ENCODE measurements around the gene MAGI2. TPM values are rescaled to one million over a fixed set of nuclear protein-coding genes. Genes with fewer than 3 reads are reported as not detected.

MAGI2 gene
- total and polyA plus RNA-seq, 2 experiments from 2014 or later = 10.4 to 26.4 TPM

- TF ChIP-seq ZNF462 (CRISPR knock-in tag; IDR thresholded peaks at IDR 0.05) (no peak), STAT1 (IDR thresholded peaks at IDR 0.05; ENCODE audit: unreplicated experiment) (no peak), EZH2 (IDR thresholded peaks at IDR 0.05; ENCODE audit: low read depth, unreplicated experiment) (no peak), EZH2phosphoT487 (IDR thresholded peaks at IDR 0.05; ENCODE audit: unreplicated experiment) (no peak)
Measured at GRCh38 chr7:78747592-78747991, 705.9 kb downstream of the MAGI2 start (continued).

GRCh38 chr7:78746301-78746700 is 707.2 kb downstream of the MAGI2 start:
- H3K4me1 Mint-ChIP-seq = peaks cover 68% of the 10 kb centered on the region
- Histone ChIP-seq H3K36me3 (ENCODE audit: insufficient read depth) (no peaks in the 10 kb centered on the region), H3K79me2 (replicated peaks; ENCODE audit: insufficient read depth) (peaks cover 77% of the 10 kb centered on the region), H3K4me1 (ENCODE audit: insufficient read depth) (peaks cover 47% of the 10 kb centered on the region), H2AFZ (no peak overlapping the region), H3K4me3 (no peak overlapping the region), H3K9me2 (ENCODE audit: insufficient read depth) (no peaks in the 10 kb centered on the region), H3K27me3 (ENCODE audit: insufficient read depth) (no peaks in the 10 kb centered on the region), H4K20me1 (replicated peaks; ENCODE audit: insufficient read depth) (no peaks in the 10 kb centered on the region), H3F3A (replicated peaks; ENCODE audit: low read depth) (no peaks in the 10 kb centered on the region), H3K27ac (ENCODE audit: low read depth) (no peak overlapping the region), H3K4me2 (0 out of 2 replicates have a peak overlapping the region, but pooled peaks have one; percentile 6)
- DNase-seq (ENCODE audit: low spot score) (no peak), ATAC-seq (peak; percentile 33; the same call in 2 of the 3 replicates)
- no peaks in the 10 kb centered on the region for H3K36me3 Mint-ChIP-seq (ENCODE audit: low read depth)
- H3K9me3 Mint-ChIP-seq = no peaks in the 10 kb centered on the region
- no peak overlapping the region for H3K27ac Mint-ChIP-seq
- peaks cover 1% of the 10 kb centered on the region for H3K27me3 Mint-ChIP-seq (ENCODE audit: insufficient read depth, low read depth, poor library complexity)
- no peak overlapping the region for H3K4me3 Mint-ChIP-seq
- no peak for TF ChIP-seq STAT1 (IDR thresholded peaks at IDR 0.05; ENCODE audit: unreplicated experiment)

GRCh38 chr7:78742694-78743093 is 710.8 kb downstream of the MAGI2 start:
- H3K27me3 Mint-ChIP-seq (ENCODE audit: insufficient read depth, low read depth, poor library complexity) = peaks cover 3% of the 10 kb centered on the region
- no peaks in the 10 kb centered on the region for H3K27me3 ChIP-seq (ENCODE audit: insufficient read depth)
- H3K79me2 ChIP-seq (replicated peaks; ENCODE audit: insufficient read depth) = peaks cover 57% of the 10 kb centered on the region
- ATAC-seq (peak; percentile 34; the same call in 1 of the 3 replicates), DNase-seq (ENCODE audit: low spot score) (no peak)
- no peaks in the 10 kb centered on the region for H3F3A ChIP-seq (replicated peaks; ENCODE audit: low read depth)
- no peaks in the 10 kb centered on the region for H3K36me3 ChIP-seq (ENCODE audit: insufficient read depth)
- H3K27ac ChIP-seq (ENCODE audit: low read depth) = no peak overlapping the region
- no peaks in the 10 kb centered on the region for H3K9me2 ChIP-seq (ENCODE audit: insufficient read depth)
- H3K9me3 Mint-ChIP-seq = no peaks in the 10 kb centered on the region
- no peak overlapping the region for H2AFZ ChIP-seq
- no peak overlapping the region for H3K4me3 Mint-ChIP-seq
- H3K4me1 ChIP-seq (ENCODE audit: insufficient read depth) = peaks cover 16% of the 10 kb centered on the region
- no peak overlapping the region for H3K4me3 ChIP-seq
- H3K27ac Mint-ChIP-seq = peak overlapping the region; percentile 71; the same call in 1 of the 2 replicates
- no peaks in the 10 kb centered on the region for H4K20me1 ChIP-seq (replicated peaks; ENCODE audit: insufficient read depth)
- peaks cover 42% of the 10 kb centered on the region for H3K4me1 Mint-ChIP-seq
- H3K36me3 Mint-ChIP-seq (ENCODE audit: low read depth) = no peaks in the 10 kb centered on the region; the same call in 2 of the 3 replicates
- H3K4me2 ChIP-seq = no peak overlapping the region
- no peak for TF ChIP-seq CTCF (conservative IDR thresholded peaks at IDR 0.05; ENCODE audit: low read depth in 2 of 2)
- TF ChIP-seq REST (IDR thresholded peaks at IDR 0.05; ENCODE audit: unreplicated experiment) = no peak
- TF ChIP-seq EZH2phosphoT487 (IDR thresholded peaks at IDR 0.05; ENCODE audit: unreplicated experiment) = no peak
- TF ChIP-seq ZNF331 (CRISPR knock-in tag; IDR thresholded peaks at IDR 0.05; ENCODE audit: low read depth) = no peak
- TF ChIP-seq ZNF114 (CRISPR knock-in tag; IDR thresholded peaks at IDR 0.05) = no peak
- TF ChIP-seq STAT1 (IDR thresholded peaks at IDR 0.05; ENCODE audit: unreplicated experiment) = no peak
